CD14-positive monocyte (primary cell): ENCODE results near the gene EDNRA. TPM values are rescaled to one million over a fixed set of nuclear protein-coding genes. Genes with fewer than 3 reads are reported as not detected.

Experiments
- DNase-seq, 3 donors: peaks; one replicate each; pipeline ENCODE4 v3.0.0-alpha.2; 2011 to 2022
- H2AFZ ChIP-seq: 2 replicates; pipeline ENCODE4 v1.6.0; 2012; ENCODE audit warnings: mild to moderate bottlenecking, low read depth, low read length, inconsistent platforms; ENCODE audit not compliant: insufficient read depth, poor library complexity, severe bottlenecking
- H3K27ac ChIP-seq, 2 donors: 1 replicate in 1 of 2; 2 replicates in 1 of 2; pipeline ENCODE4 v1.5.1; 2012 to 2013; ENCODE audit warnings: low read length in 2 of 2, control low read depth in 1 of 2, inconsistent platforms in 1 of 2, low read depth in 1 of 2, mild to moderate bottlenecking in 1 of 2
- H3K27me3 ChIP-seq, 2 donors: one replicate each; pipeline versions ENCODE4 v1.6.0 to v1.6.1; 2011 to 2013; ENCODE audit warnings: low read length in 2 of 2; ENCODE audit not compliant: control insufficient read depth in 2 of 2, insufficient read depth in 2 of 2
- H3K36me3 ChIP-seq, 2 donors: replicated peaks in 1 of 2; 1 replicate in 1 of 2; 2 replicates in 1 of 2; pipeline versions ENCODE4 v1.5.1 to v1.6.1; 2012 to 2013; ENCODE audit warnings: low read length in 2 of 2, control low read depth in 1 of 2, inconsistent platforms in 1 of 2, mild to moderate bottlenecking in 1 of 2; ENCODE audit not compliant: insufficient read depth in 2 of 2, control insufficient read depth in 1 of 2
- H3K4me1 ChIP-seq, 2 donors: 1 replicate in 1 of 2; 2 replicates in 1 of 2; pipeline versions ENCODE4 v1.5.1 to v1.6.1; 2012 to 2013; ENCODE audit warnings: low read length in 2 of 2, control low read depth in 1 of 2, inconsistent platforms in 1 of 2, mild to moderate bottlenecking in 1 of 2, moderate library complexity in 1 of 2; ENCODE audit not compliant: insufficient read depth in 2 of 2, control insufficient read depth in 1 of 2
- H3K4me2 ChIP-seq: replicated peaks from 2 replicates; pipeline ENCODE3; 2012; ENCODE audit warnings: low read length, moderate library complexity, mild to moderate bottlenecking; ENCODE audit not compliant: poor library complexity, severe bottlenecking; ENCODE audit errors: extremely low read depth
- H3K4me3 ChIP-seq, 3 experiments: fragments of 200-600 bp in 1 of 3; sonication (generic) in 1 of 3; replicated peaks in 1 of 3; 1 replicate in 2 of 3; 2 replicates in 1 of 3; pipeline ENCODE4 v1.5.1; 2011 to 2013; ENCODE audit warnings: low read length in 3 of 3, mild to moderate bottlenecking in 3 of 3, control low read depth in 2 of 3, low read depth in 2 of 3, inconsistent platforms in 1 of 3, moderate library complexity in 1 of 3
- H3K79me2 ChIP-seq: 2 replicates; pipeline ENCODE4 v1.6.0; 2012; ENCODE audit warnings: mild to moderate bottlenecking, control low read depth, inconsistent platforms, low read length, moderate library complexity; ENCODE audit not compliant: insufficient read depth
- H3K9ac ChIP-seq: 2 replicates; pipeline ENCODE4 v1.6.0; 2017; ENCODE audit warnings: low read length, mild to moderate bottlenecking; ENCODE audit not compliant: insufficient read depth, poor library complexity, severe bottlenecking
- H3K9me3 ChIP-seq, 2 donors: replicated peaks in 1 of 2; 1 replicate in 1 of 2; 2 replicates in 1 of 2; pipeline versions ENCODE4 v1.5.1 to v1.6.1; 2012 to 2013; ENCODE audit warnings: low read length in 2 of 2, control low read depth in 1 of 2; ENCODE audit not compliant: control insufficient read depth in 1 of 2, insufficient read depth in 1 of 2
- H4K20me1 ChIP-seq: 2 replicates; pipeline ENCODE4 v1.6.0; 2012; ENCODE audit warnings: mild to moderate bottlenecking, low read length, control low read depth, moderate library complexity; ENCODE audit not compliant: insufficient read depth
- H3K27ac Mint-ChIP-seq, 7 donors: one replicate each; pipeline ENCODE4 v1.8.0; 2020; ENCODE audit warnings: mild to moderate bottlenecking in 7 of 7, mixed read lengths in 7 of 7, moderate library complexity in 6 of 7, inconsistent platforms in 2 of 7
- H3K27me3 Mint-ChIP-seq, 3 donors: one replicate each; pipeline ENCODE4 v1.8.0; 2021 to 2022; ENCODE audit warnings: low read depth in 3 of 3, mild to moderate bottlenecking in 3 of 3, mixed read lengths in 3 of 3, moderate library complexity in 3 of 3, inconsistent platforms in 1 of 3
- H3K36me3 Mint-ChIP-seq, 2 donors: one replicate each; pipeline ENCODE4 v1.8.0; 2020; ENCODE audit warnings: mixed read lengths in 2 of 2, inconsistent platforms in 1 of 2, mild to moderate bottlenecking in 1 of 2
- H3K4me1 Mint-ChIP-seq: one replicate; pipeline ENCODE4 v1.8.0; 2020; ENCODE audit warnings: mild to moderate bottlenecking, mixed read lengths
- H3K4me3 Mint-ChIP-seq, 2 donors: one replicate each; pipeline ENCODE4 v1.8.0; 2020; ENCODE audit warnings: mild to moderate bottlenecking in 2 of 2, mixed read lengths in 2 of 2, moderate library complexity in 1 of 2
- H3K9me3 Mint-ChIP-seq, 7 donors: one replicate each; pipeline ENCODE4 v1.8.0; 2020 to 2022; ENCODE audit warnings: mixed read lengths in 7 of 7, mild to moderate bottlenecking in 6 of 7, moderate library complexity in 6 of 7, inconsistent platforms in 2 of 7
- WGBS: methylation state at CpG from one replicate; pipeline ENCODE4 v1.1.5; 2013; ENCODE audit warnings: missing lambda C conversion rate; ENCODE audit not compliant: insufficient coverage; 5-methylcytosine and 5-hydroxymethylcytosine counted together
- intact Hi-C, 2 donors: fragments of 100-400 bp; cut with micrococcal nuclease; formaldehyde crosslinking; loops; one replicate each; pipeline versions ENCODE4 v1.15.0 to v1.15.1; 2023
- polyA plus RNA-seq, 3 donors: library from polyadenylated mRNA; depleted of rRNA in 1 of 3; unstranded in 2 of 3; stranded (reverse) in 1 of 3; fragments of 300-500 nt in 2 of 3; fragments of >200 nt in 1 of 3; fragmentation: Illumina TruSeq in 2 of 3; gene quantifications; 1 replicate in 2 of 3; 2 replicates in 1 of 3; pipeline ENCODE4 v1.2.3, GENCODE V29; 2012 to 2021
- TF ChIP-seq, protein P1 (sequence below): fragments of 200-600 bp; IDR thresholded peaks from one replicate; pipeline ENCODE4 v1.8.0; 2022; ENCODE audit warnings: antibody characterized with exemption, mild to moderate bottlenecking

EDNRA gene
- polyA plus RNA-seq, 3 donors = not detected

DNA sequence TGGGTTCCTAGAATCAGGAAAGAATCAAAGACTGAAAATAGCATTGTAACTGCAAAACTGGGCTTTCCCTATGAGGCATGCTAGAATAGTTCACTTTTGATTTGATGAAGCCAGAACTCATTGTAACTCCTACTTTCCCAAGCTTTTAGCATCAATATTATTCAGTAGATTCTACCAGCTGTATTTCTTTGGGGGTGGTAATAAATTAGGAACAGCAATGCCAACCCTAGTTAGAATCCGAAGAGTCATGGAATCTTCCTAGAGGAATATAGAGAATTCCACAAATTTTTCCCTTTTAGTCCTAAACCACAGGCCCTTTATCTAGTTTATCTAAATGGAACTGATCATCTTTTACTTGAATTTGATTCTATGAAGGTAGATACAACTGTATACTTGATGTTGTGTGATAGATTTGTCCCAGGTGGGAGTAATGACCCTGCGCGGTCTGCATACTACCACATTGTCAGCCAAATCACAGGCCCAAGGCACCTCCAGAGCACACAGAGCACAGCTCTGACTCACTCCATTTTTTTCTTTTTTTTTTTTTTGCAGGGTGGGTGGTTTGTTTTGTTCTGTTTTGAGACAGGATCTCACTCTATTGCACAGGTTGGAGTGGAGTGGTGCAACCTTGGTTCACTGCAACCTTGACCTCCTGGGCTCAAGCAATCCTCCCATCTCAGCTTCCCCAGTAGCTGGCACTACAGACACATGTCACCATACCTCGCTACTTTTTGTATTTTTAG is 66.6 kb downstream of the EDNRA start:
- no peak overlapping the region for H3K9ac ChIP-seq
- no peaks in the 10 kb centered on the region for H3K36me3 Mint-ChIP-seq
- H3K4me2 ChIP-seq = no peak overlapping the region
- no peak overlapping the region for H2AFZ ChIP-seq
- no peak overlapping the region for H3K4me3 Mint-ChIP-seq
- H3K9me3 ChIP-seq = peaks cover under 1 to 5% of the 10 kb centered on the region in 2 donors
- 60% methylated on average over 1 of the region's 4 CpGs for WGBS
- no peaks in the 10 kb centered on the region for H3K4me1 Mint-ChIP-seq
- H3K9me3 Mint-ChIP-seq = peaks cover 6 to 23% (median 9%) of the 10 kb centered on the region in 7 donors
- no peaks in the 10 kb centered on the region for H3K4me1 ChIP-seq
- intact Hi-C loops = no loop called here
- H3K27ac Mint-ChIP-seq = no peak overlapping the region
- H3K4me3 ChIP-seq = no peak overlapping the region
- TF ChIP-seq, protein P1, sequence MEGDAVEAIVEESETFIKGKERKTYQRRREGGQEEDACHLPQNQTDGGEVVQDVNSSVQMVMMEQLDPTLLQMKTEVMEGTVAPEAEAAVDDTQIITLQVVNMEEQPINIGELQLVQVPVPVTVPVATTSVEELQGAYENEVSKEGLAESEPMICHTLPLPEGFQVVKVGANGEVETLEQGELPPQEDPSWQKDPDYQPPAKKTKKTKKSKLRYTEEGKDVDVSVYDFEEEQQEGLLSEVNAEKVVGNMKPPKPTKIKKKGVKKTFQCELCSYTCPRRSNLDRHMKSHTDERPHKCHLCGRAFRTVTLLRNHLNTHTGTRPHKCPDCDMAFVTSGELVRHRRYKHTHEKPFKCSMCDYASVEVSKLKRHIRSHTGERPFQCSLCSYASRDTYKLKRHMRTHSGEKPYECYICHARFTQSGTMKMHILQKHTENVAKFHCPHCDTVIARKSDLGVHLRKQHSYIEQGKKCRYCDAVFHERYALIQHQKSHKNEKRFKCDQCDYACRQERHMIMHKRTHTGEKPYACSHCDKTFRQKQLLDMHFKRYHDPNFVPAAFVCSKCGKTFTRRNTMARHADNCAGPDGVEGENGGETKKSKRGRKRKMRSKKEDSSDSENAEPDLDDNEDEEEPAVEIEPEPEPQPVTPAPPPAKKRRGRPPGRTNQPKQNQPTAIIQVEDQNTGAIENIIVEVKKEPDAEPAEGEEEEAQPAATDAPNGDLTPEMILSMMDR = no peak
- H3K79me2 ChIP-seq = no peaks in the 10 kb centered on the region
- peaks cover 0 to 3% (median 2%) of the 10 kb centered on the region in 3 donors for H3K27me3 Mint-ChIP-seq
- no peaks in the 10 kb centered on the region for H3K27me3 ChIP-seq
- H3K36me3 ChIP-seq = no peaks in the 10 kb centered on the region
- no peaks in the 10 kb centered on the region for H4K20me1 ChIP-seq
- DNase-seq = no peak
- H3K27ac ChIP-seq = no peak overlapping the region

DNA sequence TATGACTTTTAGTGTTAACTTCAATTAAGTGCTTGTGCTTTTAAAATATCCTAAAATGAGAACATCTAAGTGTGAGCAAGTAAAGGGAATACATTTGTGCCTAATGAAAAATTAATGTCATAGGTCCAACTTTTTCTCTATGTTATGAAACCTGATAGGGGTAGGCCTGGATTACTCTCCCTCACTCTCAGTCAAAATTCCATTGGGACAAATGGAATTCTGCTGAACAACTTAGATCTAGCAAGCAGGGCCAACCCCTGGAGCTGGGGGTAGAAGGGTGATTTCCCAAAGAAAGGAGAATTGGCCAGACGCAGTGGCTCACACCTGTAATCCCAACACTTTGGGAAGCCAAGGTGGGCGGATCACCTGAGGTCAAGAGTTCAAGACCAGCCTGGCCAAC is 67.4 kb downstream of the EDNRA start:
- intact Hi-C loops = no loop called here
- Histone ChIP-seq H3K27ac (no peak overlapping the region), H3K27me3 (no peaks in the 10 kb centered on the region), H3K9me3 (peaks cover 7 to 10% of the 10 kb centered on the region in 2 donors), H3K4me3 (no peak overlapping the region), H3K79me2 (no peaks in the 10 kb centered on the region), H3K4me2 (no peak overlapping the region), H3K9ac (no peak overlapping the region), H3K36me3 (no peaks in the 10 kb centered on the region), H2AFZ (no peak overlapping the region), H3K4me1 (no peaks in the 10 kb centered on the region), H4K20me1 (no peaks in the 10 kb centered on the region)
- TF ChIP-seq, protein P1 = no peak
- no peak for DNase-seq
- Mint-ChIP-seq H3K9me3 (peaks cover 7 to 26% (median 12%) of the 10 kb centered on the region in 7 donors), H3K27ac (no peak overlapping the region), H3K36me3 (no peaks in the 10 kb centered on the region), H3K27me3 (peaks cover 0 to 3% (median 2%) of the 10 kb centered on the region in 3 donors), H3K4me3 (no peak overlapping the region), H3K4me1 (no peaks in the 10 kb centered on the region)
- no CpG with 5 or more reads among the region's 2 CpGs for WGBS
